ENCODE results near the gene KRTAP4-4. TPM values are rescaled to one million over a fixed set of nuclear protein-coding genes. Genes with fewer than 3 reads are reported as not detected.
"Not testable (repeated sequence)": the region's sequence is repeated elsewhere in the genome, so short reads cannot be mapped to it uniquely, and the experiment has no call there.

KRTAP4-4 gene
- total RNA-seq, 2 donors from 2014 or later, result not detected

GRCh38 chr17:41121742-41122141, 38.8 kb downstream of the KRTAP4-4 start:
- Histone ChIP-seq H3K9ac (ENCODE audit: low read depth in 2 of 2, low read length in 2 of 2) (no peak overlapping the region), H3K9me3 (no peaks in the 10 kb centered on the region), H3K27ac (no peak overlapping the region), H3K27me3 (no peaks in the 10 kb centered on the region), H3K4me3 (no peak overlapping the region), H3K4me1 (no peaks in the 10 kb centered on the region), H3K36me3 (no peaks in the 10 kb centered on the region)
- intact Hi-C loops (cut with DNase I), result no loop called here
- DNase-seq, result no peak
- TF ChIP-seq CTCF (IDR thresholded peaks at IDR 0.05), result no peak

GRCh38 chr17:41119696-41120690, 40.6 kb downstream of the KRTAP4-4 start:
- H3K27ac ChIP-seq; H3K4me1 ChIP-seq; H3K27me3 ChIP-seq; H3K9me3 ChIP-seq; H3K4me3 ChIP-seq; H3K36me3 ChIP-seq; H3K9ac ChIP-seq (ENCODE audit: low read depth in 2 of 2, low read length in 2 of 2); DNase-seq; intact Hi-C loops (cut with DNase I): not testable (repeated sequence)

GRCh38 chr17:41118721-41119120, 41.8 kb downstream of the KRTAP4-4 start:
- H3K4me3 ChIP-seq, result no peak overlapping the region
- no peak overlapping the region for H3K27ac ChIP-seq
- no peaks in the 10 kb centered on the region for H3K9me3 ChIP-seq
- TF ChIP-seq CTCF (IDR thresholded peaks at IDR 0.05), result no peak
- no peak overlapping the region for H3K9ac ChIP-seq (ENCODE audit: low read depth in 2 of 2, low read length in 2 of 2)
- H3K36me3 ChIP-seq, result no peaks in the 10 kb centered on the region
- intact Hi-C loops (cut with DNase I), result no loop called here
- no peak for DNase-seq
- no peaks in the 10 kb centered on the region for H3K4me1 ChIP-seq
- H3K27me3 ChIP-seq, result no peaks in the 10 kb centered on the region

- H3K4me1 ChIP-seq; intact Hi-C loops (cut with DNase I); H3K4me3 ChIP-seq; H3K9me3 ChIP-seq; H3K9ac ChIP-seq (ENCODE audit: low read depth in 2 of 2, low read length in 2 of 2); H3K36me3 ChIP-seq; H3K27ac ChIP-seq; DNase-seq; H3K27me3 ChIP-seq: not testable (repeated sequence)
Observed at GRCh38 chr17:41117846-41118386, 42.6 kb downstream of the KRTAP4-4 start, which contains the start of gene KRTAP4-11. Gene KRTAP4-11 (minus strand): TSS chr17:41118373. CDS start chr17:41118315, 58 bp downstream.

- intact Hi-C loops (cut with DNase I), result no loop called here
- TF ChIP-seq CTCF (IDR thresholded peaks at IDR 0.05), result no peak
- Histone ChIP-seq H3K9me3 (no peaks in the 10 kb centered on the region), H3K36me3 (no peaks in the 10 kb centered on the region), H3K9ac (ENCODE audit: low read depth in 2 of 2, low read length in 2 of 2) (no peak overlapping the region), H3K27me3 (no peaks in the 10 kb centered on the region), H3K27ac (no peak overlapping the region), H3K4me3 (no peak overlapping the region), H3K4me1 (no peaks in the 10 kb centered on the region)
- no peak for DNase-seq
Observed at GRCh38 chr17:41116297-41116696, 44.3 kb downstream of the KRTAP4-4 start.

- Histone ChIP-seq H3K27ac (no peak overlapping the region), H3K4me3 (no peak overlapping the region), H3K36me3 (no peaks in the 10 kb centered on the region), H3K9ac (ENCODE audit: low read depth in 2 of 2, low read length in 2 of 2) (no peak overlapping the region), H3K9me3 (no peaks in the 10 kb centered on the region), H3K4me1 (no peaks in the 10 kb centered on the region), H3K27me3 (no peaks in the 10 kb centered on the region)
- intact Hi-C loops (cut with DNase I), result no loop called here
- no peak for TF ChIP-seq CTCF (IDR thresholded peaks at IDR 0.05)
- no peak for DNase-seq
Observed at GRCh38 chr17:41111151-41111885, 49.2 kb downstream of the KRTAP4-4 start.

Measured in colonic mucosa (tissue), 4 donors.